NCI-H1092 treated with DMSO at 0.1 percent for 48 hours (cell line): ENCODE measurements around the gene TMEM141.
"Not testable (repeated sequence)": the region's sequence is repeated elsewhere in the genome, so short reads cannot be mapped to it uniquely, and the experiment has no call there.

ENCODE experiments used
- DNase-seq: peaks from one replicate; lab custom pipeline; 2025; lab: John Stamatoyannopoulos, UW

Gene TMEM141

GRCh38 chr9:136794281-136794999, 3.3 kb downstream of the TMEM141 start:
- no peak for DNase-seq

- DNase-seq: no peak
Observed at GRCh38 chr9:136795000-136795348, 3.8 kb downstream of the TMEM141 start.

- no peak for DNase-seq
Observed at GRCh38 chr9:136796238-136796774, 5.2 kb downstream of the TMEM141 start, which contains the start of gene CCDC183. Gene CCDC183, plus strand, starts transcription at chr9:136796338. Its CDS starts 60 bp downstream, at chr9:136796398.

- not testable (repeated sequence) for DNase-seq
Observed at GRCh38 chr9:136796775-136797347, 5.7 kb downstream of the TMEM141 start.

GRCh38 chr9:136798708-136799078, 7.5 kb downstream of the TMEM141 start:
- DNase-seq: no peak

GRCh38 chr9:136799079-136799853, 8.1 kb downstream of the TMEM141 start:
- peak; percentile 76 for DNase-seq

GRCh38 chr9:136799854-136800657, 8.9 kb downstream of the TMEM141 start:
- peak; percentile 94 for DNase-seq

GRCh38 chr9:136802321-136802720, 11.2 kb downstream of the TMEM141 start:
- no peak for DNase-seq

GRCh38 chr9:136803009-136803550, 11.9 kb downstream of the TMEM141 start:
- DNase-seq: not testable (repeated sequence)

- DNase-seq: no peak
Observed at GRCh38 chr9:136803551-136804508, 12.7 kb downstream of the TMEM141 start.

- DNase-seq: no peak
Observed at GRCh38 chr9:136804509-136805206, 13.5 kb downstream of the TMEM141 start.

GRCh38 chr9:136805207-136805740, 14.1 kb downstream of the TMEM141 start:
- DNase-seq: no peak

- no peak for DNase-seq
Observed at GRCh38 chr9:136806067-136806466, 14.9 kb downstream of the TMEM141 start.

- DNase-seq: no peak
Observed at GRCh38 chr9:136806631-136807201, 15.6 kb downstream of the TMEM141 start.

GRCh38 chr9:136807281-136808074, 16.3 kb downstream of the TMEM141 start, which contains the start of gene RABL6:
Gene RABL6, plus strand, starts transcription at chr9:136807948. Its CDS starts 249 bp downstream, at chr9:136808197.
- DNase-seq: peak; percentile 88

GRCh38 chr9:136808075-136808805, 17.1 kb downstream of the TMEM141 start:
- DNase-seq: peak; percentile 16

GRCh38 chr9:136808806-136809158, 17.6 kb downstream of the TMEM141 start:
- no peak for DNase-seq
